SK-N-SH treated with all-trans-retinoic acid at 6 μM for 48 hours (cell line): Measurements from ENCODE around the gene CHL1.

Source experiments
- ATAC-seq: fragments of 200-7000 bp; cut with Tn5 transposase; 3 replicates; pipeline ENCODE4 v1.9.1; 2020; ENCODE audit warnings: mild to moderate bottlenecking, moderate library complexity
- ARNTL ChIP-seq: fragments of 450-650 bp; formaldehyde crosslinking; IDR thresholded peaks from 2 replicates; pipeline ENCODE4 v1.5.0; 2020; ENCODE audit warnings: low read depth, mild to moderate bottlenecking, moderate library complexity, borderline replicate concordance
- BACH2 ChIP-seq: fragments of 250-450 bp; sonication (Bioruptor Pico); IDR thresholded peaks from 2 replicates; pipeline ENCODE4 v1.9.0; 2021; ENCODE audit warnings: mild to moderate bottlenecking, borderline replicate concordance
- CREB5 ChIP-seq: fragments of 250-450 bp; sonication (Bioruptor Pico); IDR thresholded peaks from 2 replicates; pipeline ENCODE4 v1.5.1; 2020; ENCODE audit warnings: low read depth, mild to moderate bottlenecking, moderate library complexity
- CSDC2 ChIP-seq: fragments of 250-450 bp; sonication (Bioruptor Pico); IDR thresholded peaks from 2 replicates; pipeline ENCODE4 v1.5.0; 2020; ENCODE audit warnings: mild to moderate bottlenecking, moderate library complexity
- CSRNP3 ChIP-seq: fragments of 250-450 bp; sonication (Bioruptor Pico); IDR thresholded peaks from 2 replicates; pipeline ENCODE4 v1.5.1; 2021; ENCODE audit warnings: mild to moderate bottlenecking, moderate library complexity
- ESRRG ChIP-seq: fragments of 250-450 bp; sonication (Bioruptor Pico); IDR thresholded peaks from 2 replicates; pipeline ENCODE4 v1.6.1; 2021; ENCODE audit warnings: mild to moderate bottlenecking
- GLIS3 ChIP-seq: fragments of 250-450 bp; sonication (Bioruptor Pico); IDR thresholded peaks from 2 replicates; pipeline ENCODE4 v1.5.0; 2020; ENCODE audit warnings: mild to moderate bottlenecking, moderate library complexity
- ISL1 ChIP-seq: fragments of 250-450 bp; sonication (Bioruptor Pico); IDR thresholded peaks from 2 replicates; pipeline ENCODE4 v2.1.2; 2022; ENCODE audit warnings: mild to moderate bottlenecking, moderate library complexity
- OSR1 ChIP-seq: fragments of 250-450 bp; sonication (Bioruptor Pico); IDR thresholded peaks from 2 replicates; pipeline ENCODE4 v1.8.0; 2022; ENCODE audit warnings: moderate library complexity, mild to moderate bottlenecking, inconsistent platforms
- PATZ1 ChIP-seq: fragments of 250-450 bp; sonication (Bioruptor Pico); IDR thresholded peaks from 2 replicates; pipeline ENCODE4 v1.8.0; 2020; ENCODE audit warnings: mild to moderate bottlenecking, moderate library complexity, borderline replicate concordance
- PPARA ChIP-seq: fragments of 250-450 bp; sonication (Bioruptor Pico); IDR thresholded peaks from 2 replicates; pipeline ENCODE4 v1.5.0; 2020; ENCODE audit warnings: mild to moderate bottlenecking, borderline replicate concordance
- RARB ChIP-seq: fragments of 250-450 bp; sonication (Bioruptor Pico); IDR thresholded peaks from 2 replicates; pipeline ENCODE4 v1.8.0; 2021; ENCODE audit warnings: mild to moderate bottlenecking, moderate library complexity
- SNAI2 ChIP-seq: fragments of 250-450 bp; sonication (Bioruptor Pico); IDR thresholded peaks from 2 replicates; pipeline ENCODE4 v1.5.0; 2020; ENCODE audit warnings: mild to moderate bottlenecking, moderate library complexity
- TCF4 ChIP-seq: fragments of 250-450 bp; sonication (Bioruptor Pico); IDR thresholded peaks from 2 replicates; pipeline ENCODE4 v1.8.0; 2021; ENCODE audit warnings: mild to moderate bottlenecking, moderate library complexity, borderline replicate concordance
- TOX ChIP-seq: fragments of 250-450 bp; sonication (Bioruptor Pico); IDR thresholded peaks from 2 replicates; pipeline ENCODE4 v1.8.0; 2021; ENCODE audit warnings: mild to moderate bottlenecking, moderate library complexity, borderline replicate concordance
- ZC3H10 ChIP-seq: fragments of 250-450 bp; sonication (Bioruptor Pico); IDR thresholded peaks from 2 replicates; pipeline ENCODE4 v1.5.1; 2021; ENCODE audit warnings: mild to moderate bottlenecking, moderate library complexity
- ZFP30 ChIP-seq: fragments of 450-650 bp; formaldehyde crosslinking; IDR thresholded peaks from 2 replicates; pipeline ENCODE4 v1.5.0; 2022; ENCODE audit warnings: mild to moderate bottlenecking, moderate library complexity
- ZNF565 ChIP-seq: fragments of 450-650 bp; formaldehyde crosslinking; conservative IDR thresholded peaks from 2 replicates; pipeline ENCODE4 v1.5.0; 2020; ENCODE audit warnings: low read depth, mild to moderate bottlenecking, moderate library complexity
- ZNF70 ChIP-seq: fragments of 450-650 bp; formaldehyde crosslinking; IDR thresholded peaks from 2 replicates; pipeline ENCODE4 v1.5.0; 2020; ENCODE audit warnings: mild to moderate bottlenecking, moderate library complexity
- ZNF8 ChIP-seq: fragments of 450-650 bp; formaldehyde crosslinking; IDR thresholded peaks from 2 replicates; pipeline ENCODE4 v1.5.0; 2020; ENCODE audit warnings: mild to moderate bottlenecking, moderate library complexity
- TF ChIP-seq, protein P1 (sequence below): fragments of 250-450 bp; sonication (Bioruptor Pico); IDR thresholded peaks from 2 replicates; pipeline ENCODE4 v1.5.0; 2020; ENCODE audit warnings: mild to moderate bottlenecking, moderate library complexity

The CHL1 gene

GRCh38 chr3:414063-414462 is 217.5 kb downstream of the CHL1 start:
- ATAC-seq = no peak

GRCh38 chr3:418239-418929 is 221.8 kb downstream of the CHL1 start:
- no peak for ATAC-seq
- TF ChIP-seq GLIS3 (CRISPR knock-in tag) (no peak), ESRRG (CRISPR knock-in tag) (no peak), ZNF70 (no peak), ZNF8 (no peak), TOX (CRISPR knock-in tag) (no peak), ZFP30 (CRISPR knock-in tag) (no peak), ARNTL (CRISPR knock-in tag) (no peak), CSDC2 (CRISPR knock-in tag) (no peak), OSR1 (CRISPR knock-in tag) (no peak), SNAI2 (no peak), ZNF565 (no peak), TCF4 (no peak)
- TF ChIP-seq, protein P1, sequence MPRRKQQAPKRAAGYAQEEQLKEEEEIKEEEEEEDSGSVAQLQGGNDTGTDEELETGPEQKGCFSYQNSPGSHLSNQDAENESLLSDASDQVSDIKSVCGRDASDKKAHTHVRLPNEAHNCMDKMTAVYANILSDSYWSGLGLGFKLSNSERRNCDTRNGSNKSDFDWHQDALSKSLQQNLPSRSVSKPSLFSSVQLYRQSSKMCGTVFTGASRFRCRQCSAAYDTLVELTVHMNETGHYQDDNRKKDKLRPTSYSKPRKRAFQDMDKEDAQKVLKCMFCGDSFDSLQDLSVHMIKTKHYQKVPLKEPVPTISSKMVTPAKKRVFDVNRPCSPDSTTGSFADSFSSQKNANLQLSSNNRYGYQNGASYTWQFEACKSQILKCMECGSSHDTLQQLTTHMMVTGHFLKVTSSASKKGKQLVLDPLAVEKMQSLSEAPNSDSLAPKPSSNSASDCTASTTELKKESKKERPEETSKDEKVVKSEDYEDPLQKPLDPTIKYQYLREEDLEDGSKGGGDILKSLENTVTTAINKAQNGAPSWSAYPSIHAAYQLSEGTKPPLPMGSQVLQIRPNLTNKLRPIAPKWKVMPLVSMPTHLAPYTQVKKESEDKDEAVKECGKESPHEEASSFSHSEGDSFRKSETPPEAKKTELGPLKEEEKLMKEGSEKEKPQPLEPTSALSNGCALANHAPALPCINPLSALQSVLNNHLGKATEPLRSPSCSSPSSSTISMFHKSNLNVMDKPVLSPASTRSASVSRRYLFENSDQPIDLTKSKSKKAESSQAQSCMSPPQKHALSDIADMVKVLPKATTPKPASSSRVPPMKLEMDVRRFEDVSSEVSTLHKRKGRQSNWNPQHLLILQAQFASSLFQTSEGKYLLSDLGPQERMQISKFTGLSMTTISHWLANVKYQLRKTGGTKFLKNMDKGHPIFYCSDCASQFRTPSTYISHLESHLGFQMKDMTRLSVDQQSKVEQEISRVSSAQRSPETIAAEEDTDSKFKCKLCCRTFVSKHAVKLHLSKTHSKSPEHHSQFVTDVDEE (CRISPR knock-in tag) = no peak

More at GRCh38 chr3:414063-414462, 217.5 kb downstream of the CHL1 start:
- TF ChIP-seq BACH2 (CRISPR knock-in tag) (no peak), ZNF70 (no peak), ISL1 (CRISPR knock-in tag) (no peak), PATZ1 (no peak)
- TF ChIP-seq, all 23 proteins: peak for 0

- TF ChIP-seq CREB5 (CRISPR knock-in tag) (no peak), SNAI2 (no peak), PATZ1 (no peak), TCF4 (no peak), ZNF8 (no peak), OSR1 (CRISPR knock-in tag) (no peak), ISL1 (CRISPR knock-in tag) (no peak), CSDC2 (CRISPR knock-in tag) (no peak), PPARA (CRISPR knock-in tag) (no peak), GLIS3 (CRISPR knock-in tag) (no peak), CSRNP3 (no peak), RARB (CRISPR knock-in tag) (no peak), ESRRG (CRISPR knock-in tag) (no peak), BACH2 (CRISPR knock-in tag) (no peak), ZFP30 (CRISPR knock-in tag) (no peak), ZNF565 (no peak), ZNF70 (no peak), TOX (CRISPR knock-in tag) (no peak), ZC3H10 (CRISPR knock-in tag) (no peak)
- TF ChIP-seq, protein P1 (CRISPR knock-in tag) = no peak
- ATAC-seq = no peak
These were observed 224.0 kb downstream of the CHL1 start for GRCh38 chr3:420584-420983.
